Natural killer cell (primary cell): ENCODE data around the gene OLA1. TPM values are rescaled to one million over a fixed set of nuclear protein-coding genes. Genes with fewer than 3 reads are reported as not detected.

ENCODE experiments used
- ATAC-seq, 3 donors: fragments of 150-1000 bp in 2 of 3; fragments of 200-7000 bp in 1 of 3; cut with Tn5 transposase; 1 replicate in 1 of 3; 2 replicates in 2 of 3; pipeline ENCODE4 v1.10.0; 2021; ENCODE audit warnings: mild to moderate bottlenecking in 2 of 3, moderate library complexity in 2 of 3
- DNase-seq, 2 donors: peaks; one replicate each; pipeline versions ENCODE4 v3.0.0 to v3.0.0-alpha.2; 2013 to 2021; ENCODE audit warnings: mixed read lengths in 1 of 2
- H3K27ac ChIP-seq: one replicate; pipeline ENCODE4 v1.5.1; 2013; ENCODE audit warnings: mild to moderate bottlenecking, low read length
- H3K27me3 ChIP-seq: one replicate; pipeline ENCODE4 v1.6.1; 2013; ENCODE audit warnings: low read length; ENCODE audit not compliant: control insufficient read depth, insufficient read depth
- H3K36me3 ChIP-seq: one replicate; pipeline ENCODE4 v1.6.1; 2013; ENCODE audit warnings: low read length; ENCODE audit not compliant: control insufficient read depth, insufficient read depth
- H3K4me1 ChIP-seq: one replicate; pipeline ENCODE4 v1.6.1; 2013; ENCODE audit warnings: low read length; ENCODE audit not compliant: control insufficient read depth, insufficient read depth
- H3K4me3 ChIP-seq: one replicate; pipeline ENCODE4 v1.5.1; 2013; ENCODE audit warnings: low read length
- H3K9me3 ChIP-seq: one replicate; pipeline ENCODE4 v1.6.1; 2013; ENCODE audit warnings: low read length; ENCODE audit not compliant: control insufficient read depth, insufficient read depth
- H3K27ac Mint-ChIP-seq, 2 donors: one replicate each; pipeline ENCODE4 v1.8.0; 2022; ENCODE audit warnings: mild to moderate bottlenecking in 2 of 2, mixed read lengths in 2 of 2, moderate library complexity in 1 of 2
- H3K27me3 Mint-ChIP-seq, 2 donors: one replicate each; pipeline ENCODE4 v1.8.0; 2022; ENCODE audit warnings: low read depth in 2 of 2, mixed read lengths in 2 of 2
- H3K36me3 Mint-ChIP-seq: one replicate; pipeline ENCODE4 v1.8.0; 2022; ENCODE audit warnings: mixed read lengths
- H3K4me1 Mint-ChIP-seq, 2 donors: one replicate each; pipeline ENCODE4 v1.8.0; 2022; ENCODE audit warnings: mixed read lengths in 2 of 2
- H3K4me3 Mint-ChIP-seq: one replicate; pipeline ENCODE4 v1.8.0; 2022; ENCODE audit warnings: mild to moderate bottlenecking, moderate library complexity, mixed read lengths
- H3K9me3 Mint-ChIP-seq, 2 donors: one replicate each; pipeline ENCODE4 v1.8.0; 2022; ENCODE audit warnings: mixed read lengths in 2 of 2
- CTCF ChIP-seq: fragments of 200-600 bp; IDR thresholded peaks from one replicate; pipeline ENCODE4 v1.8.0; 2022; ENCODE audit warnings: antibody characterized with exemption
- WGBS: methylation state at CpG from one replicate; pipeline ENCODE4 v1.1.7; 2013; ENCODE audit warnings: missing lambda C conversion rate; ENCODE audit not compliant: insufficient coverage; 5-methylcytosine and 5-hydroxymethylcytosine counted together
- intact Hi-C: fragments of 100-400 bp; cut with micrococcal nuclease; formaldehyde crosslinking; loops from one replicate; pipeline ENCODE4 v1.14.2; 2022
- total RNA-seq, 4 donors: library from RNA; stranded (reverse); fragments of 120-200 nt in 1 of 4; gene quantifications; one replicate each; pipeline versions ENCODE4 v1.2.3 to v1.2.4, GENCODE V29; 2013 to 2022

The OLA1 gene
- total RNA-seq, 3 donors from 2014 or later (not counting 1 experiment from before 2014, with no cell fraction given): 42.3 to 45.9 (median 43.9) TPM

- Histone ChIP-seq H3K27me3 (no peaks in the 10 kb centered on the region), H3K4me1 (no peaks in the 10 kb centered on the region), H3K9me3 (no peaks in the 10 kb centered on the region), H3K36me3 (no peaks in the 10 kb centered on the region), H3K27ac (no peak overlapping the region), H3K4me3 (no peak overlapping the region)
- no peak for ATAC-seq
- Mint-ChIP-seq H3K27ac (no peak overlapping the region), H3K4me1 (peaks cover 0 to 14% of the 10 kb centered on the region in 2 donors), H3K36me3 (no peaks in the 10 kb centered on the region), H3K27me3 (no peaks in the 10 kb centered on the region), H3K4me3 (no peak overlapping the region), H3K9me3 (no peaks in the 10 kb centered on the region)
- no peak for TF ChIP-seq CTCF
- intact Hi-C loops: no loop called here
- WGBS: 43% methylated on average over 1 of the region's 2 CpGs
- DNase-seq: no peak
These were observed 37.5 kb downstream of the OLA1 start for GRCh38 chr2:174210862-174211261.

DNA sequence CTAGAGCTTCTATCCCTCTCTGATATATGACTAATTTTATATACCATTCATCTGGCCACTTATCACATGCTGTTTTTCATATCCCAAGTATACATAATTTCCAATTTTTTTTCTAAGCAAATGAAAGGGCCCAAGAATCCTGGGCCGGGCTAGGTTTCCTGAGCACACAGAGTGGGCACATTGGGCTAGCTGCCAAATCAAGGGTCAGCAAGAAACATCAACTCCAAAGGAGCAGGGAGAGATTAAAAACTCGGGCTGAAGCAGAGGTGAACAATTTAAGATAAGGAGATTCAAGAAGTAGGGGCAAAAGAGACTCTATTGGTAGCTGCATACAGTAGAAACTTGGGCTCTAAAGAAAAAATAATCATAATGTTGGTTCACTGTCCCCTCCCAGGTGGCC lies 39.0 kb downstream of the OLA1 start:
- TF ChIP-seq CTCF: no peak
- no peaks in the 10 kb centered on the region for H3K9me3 Mint-ChIP-seq
- no peaks in the 10 kb centered on the region for H3K9me3 ChIP-seq
- ATAC-seq (no peak), DNase-seq (no peak)
- no peaks in the 10 kb centered on the region for H3K4me1 ChIP-seq
- H3K27me3 ChIP-seq: no peaks in the 10 kb centered on the region
- no peak overlapping the region for H3K4me3 Mint-ChIP-seq
- no peaks in the 10 kb centered on the region for H3K36me3 ChIP-seq
- WGBS: 94% methylated on average over 2 of the region's 2 CpGs
- no peak overlapping the region for H3K4me3 ChIP-seq
- peaks cover 5 to 21% of the 10 kb centered on the region in 2 donors for H3K4me1 Mint-ChIP-seq
- no peaks in the 10 kb centered on the region for H3K27me3 Mint-ChIP-seq
- H3K36me3 Mint-ChIP-seq: no peaks in the 10 kb centered on the region
- H3K27ac Mint-ChIP-seq: no peak overlapping the region
- H3K27ac ChIP-seq: no peak overlapping the region
- intact Hi-C loops: no loop called here

DNA sequence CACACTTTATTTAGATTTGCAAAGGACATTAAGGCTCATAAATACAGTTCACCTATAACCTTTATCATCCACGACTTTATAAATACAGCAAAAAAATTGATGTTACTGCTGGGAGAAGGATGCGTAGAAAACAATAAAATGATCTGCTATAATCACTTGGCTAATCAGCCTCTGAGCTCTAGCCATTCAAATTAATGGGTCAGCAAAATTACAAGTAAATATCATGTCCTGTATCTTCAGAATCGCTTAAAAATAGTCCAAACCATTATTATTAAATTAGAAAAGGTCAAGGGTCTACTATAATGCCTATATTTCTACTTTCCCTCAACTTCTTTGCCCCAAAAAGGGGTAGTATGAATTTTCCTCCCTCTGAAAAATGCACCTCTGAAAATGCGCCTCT lies 40.3 kb downstream of the OLA1 start:
- H3K27ac Mint-ChIP-seq: no peak overlapping the region
- Histone ChIP-seq H3K36me3 (no peaks in the 10 kb centered on the region), H3K4me3 (no peak overlapping the region), H3K4me1 (no peaks in the 10 kb centered on the region), H3K27me3 (no peaks in the 10 kb centered on the region), H3K9me3 (no peaks in the 10 kb centered on the region), H3K27ac (no peak overlapping the region)
- H3K27me3 Mint-ChIP-seq: no peaks in the 10 kb centered on the region
- H3K4me3 Mint-ChIP-seq: no peak overlapping the region
- H3K9me3 Mint-ChIP-seq: no peaks in the 10 kb centered on the region
- H3K4me1 Mint-ChIP-seq: peaks cover 5 to 21% of the 10 kb centered on the region in 2 donors
- 100% methylated on average over 3 of the region's 4 CpGs for WGBS
- H3K36me3 Mint-ChIP-seq: no peaks in the 10 kb centered on the region
- intact Hi-C loops: no loop called here
- ATAC-seq (no peak), DNase-seq (no peak)
- no peak for TF ChIP-seq CTCF

GRCh38 chr2:174205562-174205961 lies 42.8 kb downstream of the OLA1 start:
- no peak for ATAC-seq
- Mint-ChIP-seq H3K36me3 (no peaks in the 10 kb centered on the region), H3K4me1 (peaks cover 5 to 21% of the 10 kb centered on the region in 2 donors), H3K27me3 (no peaks in the 10 kb centered on the region), H3K9me3 (no peaks in the 10 kb centered on the region), H3K4me3 (no peak overlapping the region), H3K27ac (no peak overlapping the region)
- no peak overlapping the region for H3K4me3 ChIP-seq
- intact Hi-C loops: no loop called here
- H3K4me1 ChIP-seq: no peaks in the 10 kb centered on the region
- H3K27me3 ChIP-seq: no peaks in the 10 kb centered on the region
- H3K27ac ChIP-seq: no peak overlapping the region
- no peaks in the 10 kb centered on the region for H3K9me3 ChIP-seq
- no peaks in the 10 kb centered on the region for H3K36me3 ChIP-seq
- 95% methylated on average over 2 of the region's 2 CpGs for WGBS
- no peak for DNase-seq
- no peak for TF ChIP-seq CTCF
